Liver (tissue), 9 donors: ENCODE results near the gene SEC14L5. TPM values are rescaled to one million over a fixed set of nuclear protein-coding genes. Genes with fewer than 3 reads are reported as not detected.

ENCODE experiments used
- DNase-seq: peaks from one replicate; pipeline ENCODE4 v3.0.0-alpha.2; 2017; ENCODE audit warnings: low spot score
- H3K27ac ChIP-seq, 2 donors: one replicate each; pipeline ENCODE4 v1.7.0; 2013; ENCODE audit warnings: inconsistent platforms in 2 of 2, low read length in 2 of 2, control low read depth in 1 of 2, low read depth in 1 of 2, mild to moderate bottlenecking in 1 of 2
- H3K27me3 ChIP-seq, 4 donors: one replicate each; pipeline versions ENCODE4 v1.6.1 to v1.7.0; 2013; ENCODE audit warnings: low read length in 3 of 4, inconsistent platforms in 1 of 4, mild to moderate bottlenecking in 1 of 4, moderate library complexity in 1 of 4; ENCODE audit not compliant: control insufficient read depth in 4 of 4, insufficient read depth in 4 of 4
- H3K36me3 ChIP-seq, 4 donors: one replicate each; pipeline versions ENCODE4 v1.6.1 to v1.7.0; 2013; ENCODE audit warnings: low read length in 3 of 4, mild to moderate bottlenecking in 3 of 4, low read depth in 1 of 4, moderate library complexity in 1 of 4; ENCODE audit not compliant: control insufficient read depth in 4 of 4, insufficient read depth in 3 of 4
- H3K4me1 ChIP-seq, 4 donors: one replicate each; pipeline versions ENCODE4 v1.6.1 to v1.7.0; 2013; ENCODE audit warnings: low read length in 3 of 4, mild to moderate bottlenecking in 3 of 4, moderate library complexity in 1 of 4; ENCODE audit not compliant: control insufficient read depth in 4 of 4, insufficient read depth in 4 of 4
- H3K4me3 ChIP-seq, 3 donors: one replicate each; pipeline versions ENCODE4 v1.6.1 to v1.7.0; 2013; ENCODE audit warnings: low read length in 3 of 3, control low read depth in 1 of 3, low read depth in 1 of 3, mild to moderate bottlenecking in 1 of 3
- H3K9ac ChIP-seq, 2 donors: one replicate each; pipeline ENCODE4 v1.7.0; 2013; ENCODE audit warnings: low read length in 2 of 2, mild to moderate bottlenecking in 2 of 2, moderate library complexity in 2 of 2, control low read depth in 1 of 2, low read depth in 1 of 2
- H3K9me3 ChIP-seq, 4 donors: one replicate each; pipeline versions ENCODE4 v1.6.1 to v1.7.0; 2013; ENCODE audit warnings: low read length in 3 of 4; ENCODE audit not compliant: control insufficient read depth in 4 of 4
- EGR1 ChIP-seq, 2 donors: IDR thresholded peaks; 2 replicates each; pipeline ENCODE4 v1.6.1; 2016 to 2018; ENCODE audit warnings: antibody characterized with exemption in 2 of 2, low read depth in 2 of 2
- FOXA1 ChIP-seq: IDR thresholded peaks from 2 replicates; pipeline ENCODE4 v1.6.1; 2016; ENCODE audit warnings: antibody characterized with exemption
- FOXA2 ChIP-seq: IDR thresholded peaks from 2 replicates; pipeline ENCODE4 v1.6.1; 2016; ENCODE audit warnings: antibody characterized with exemption
- GABPA ChIP-seq, 2 donors: IDR thresholded peaks in 1 of 2; conservative IDR thresholded peaks in 1 of 2; 2 replicates each; pipeline ENCODE4 v1.6.1; 2016; ENCODE audit warnings: antibody characterized with exemption in 2 of 2, mild to moderate bottlenecking in 1 of 2, moderate library complexity in 1 of 2
- HNF4A ChIP-seq, 2 donors: conservative IDR thresholded peaks; 2 replicates each; pipeline ENCODE4 v1.6.1; 2016; ENCODE audit warnings: antibody characterized with exemption in 2 of 2, mild to moderate bottlenecking in 2 of 2
- HNF4G ChIP-seq: IDR thresholded peaks from 2 replicates; pipeline ENCODE4 v1.6.1; 2016; ENCODE audit warnings: antibody characterized with exemption
- JUND ChIP-seq, 2 donors: IDR thresholded peaks; 2 replicates each; pipeline ENCODE4 v1.6.1; 2016; ENCODE audit warnings: antibody characterized with exemption in 2 of 2
- NR2F2 ChIP-seq: IDR thresholded peaks from 2 replicates; pipeline ENCODE4 v1.6.1; 2016; ENCODE audit warnings: antibody characterized with exemption
- RAD21 ChIP-seq, 2 donors: IDR thresholded peaks; 2 replicates each; pipeline ENCODE4 v1.6.1; 2016; ENCODE audit warnings: antibody characterized with exemption in 2 of 2, mild to moderate bottlenecking in 2 of 2
- RXRA ChIP-seq, 2 donors: IDR thresholded peaks; 2 replicates each; pipeline ENCODE4 v1.6.1; 2017 to 2018; ENCODE audit warnings: antibody characterized with exemption in 2 of 2, mild to moderate bottlenecking in 1 of 2
- SP1 ChIP-seq: IDR thresholded peaks from 2 replicates; pipeline ENCODE4 v1.6.1; 2018; ENCODE audit warnings: antibody characterized with exemption, mild to moderate bottlenecking
- TAF1 ChIP-seq: conservative IDR thresholded peaks from 2 replicates; pipeline ENCODE4 v1.6.1; 2016; ENCODE audit warnings: antibody characterized with exemption, mild to moderate bottlenecking
- YY1 ChIP-seq: IDR thresholded peaks from 2 replicates; pipeline ENCODE4 v1.6.1; 2016; ENCODE audit warnings: antibody characterized with exemption, mild to moderate bottlenecking
- WGBS: extraction: QIAGEN DNeasy Blood & Tissue Kit; methylation state at CpG from one replicate; pipeline ENCODE4 v1.1.7; 2013; 5-methylcytosine and 5-hydroxymethylcytosine counted together
- polyA plus RNA-seq, 2 donors: library from polyadenylated mRNA; stranded (reverse) in 1 of 2; unstranded in 1 of 2; fragments of 200-250 nt in 1 of 2; fragments of >200 nt in 1 of 2; fragmentation: Nextera tagmentation in 1 of 2; extraction: Ambion mirVana in 1 of 2; gene quantifications; one replicate each; pipeline versions ENCODE4 v1.2.1 to v1.2.3, GENCODE V29; 2013 to 2015
- total RNA-seq, 2 donors: library from RNA; depleted of rRNA; stranded (reverse); fragments of >200 nt; gene quantifications; one replicate each; pipeline ENCODE4 v1.2.3, GENCODE V29; 2014
- TF ChIP-seq, protein P1 (sequence below): IDR thresholded peaks from 2 replicates; pipeline ENCODE4 v1.6.1; 2016; ENCODE audit warnings: antibody characterized with exemption
- TF ChIP-seq, protein P2 (sequence below): IDR thresholded peaks from 2 replicates; pipeline ENCODE4 v1.6.1; 2016; ENCODE audit warnings: antibody characterized with exemption
- TF ChIP-seq, protein P3 (sequence below): fragments of 150-350 bp; IDR thresholded peaks from 2 replicates; pipeline ENCODE4 v1.5.1; 2017; ENCODE audit warnings: improper control_type of control experiment, low read depth, low read length; ENCODE audit not compliant: missing input control
- TF ChIP-seq, protein P4 (sequence below): IDR thresholded peaks from 2 replicates; pipeline ENCODE4 v1.6.1; 2016; ENCODE audit warnings: antibody characterized with exemption, mild to moderate bottlenecking
- TF ChIP-seq, protein P5 (sequence below): IDR thresholded peaks from 2 replicates; pipeline ENCODE4 v1.6.1; 2016; ENCODE audit warnings: antibody characterized with exemption
- donor health status: healthy.
- donor health status: healthy.
- donor health status: healthy.
- donor health status: healthy.
- donor health status: healthy.

The SEC14L5 gene
- total and polyA plus RNA-seq, 4 donors, result 0.03 to 0.65 (median 0.12) TPM

DNA sequence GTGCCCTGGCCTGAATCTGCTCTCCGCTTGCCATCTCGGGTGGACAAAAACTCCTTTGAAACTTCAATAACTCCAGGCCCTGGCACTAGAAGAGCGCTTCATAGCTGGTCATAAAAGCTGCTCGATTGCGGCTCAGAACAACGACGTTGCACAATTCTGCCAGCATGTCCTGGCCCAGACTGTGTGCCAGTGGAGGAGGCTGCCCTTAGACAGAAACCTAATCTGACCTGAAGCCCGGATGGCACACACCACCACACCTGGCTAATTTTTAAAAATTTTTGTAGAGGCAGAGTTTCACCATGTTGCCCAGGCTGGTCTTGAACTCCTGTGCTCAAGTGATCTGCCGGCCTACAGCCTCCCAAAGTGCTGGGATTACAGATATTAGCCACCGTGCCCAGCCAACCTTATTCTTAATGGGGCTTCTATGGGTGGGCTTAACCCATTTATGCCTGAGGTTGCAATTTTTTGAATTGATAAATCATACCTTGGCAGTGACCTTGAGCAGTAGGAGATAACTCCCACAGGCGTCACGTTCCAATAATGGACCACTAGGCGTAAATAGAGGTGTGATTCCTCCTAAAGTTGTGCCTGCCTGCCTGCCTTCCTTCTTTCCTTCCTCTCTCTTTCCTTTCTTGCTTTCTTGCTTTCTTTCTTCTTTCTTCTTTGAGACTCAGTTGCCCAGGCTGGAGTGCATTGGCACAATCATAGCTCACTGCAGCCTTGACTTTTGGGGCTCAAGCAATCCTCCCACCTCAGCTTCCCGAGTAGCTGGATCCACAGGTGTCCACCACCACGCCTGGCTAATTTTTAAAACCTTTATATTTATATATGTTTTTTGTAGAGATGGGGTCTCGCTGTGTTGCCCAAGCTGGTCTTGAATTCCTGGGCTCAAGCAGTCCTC is 20.1 kb upstream of the SEC14L5 start:
- 48% methylated on average over 16 of the region's 16 CpGs for WGBS
- peak overlapping the region in 1 of 3 donors; percentile 83 for H3K4me3 ChIP-seq
- H3K9me3 ChIP-seq, result no peaks in the 10 kb centered on the region
- TF ChIP-seq, protein P1, sequence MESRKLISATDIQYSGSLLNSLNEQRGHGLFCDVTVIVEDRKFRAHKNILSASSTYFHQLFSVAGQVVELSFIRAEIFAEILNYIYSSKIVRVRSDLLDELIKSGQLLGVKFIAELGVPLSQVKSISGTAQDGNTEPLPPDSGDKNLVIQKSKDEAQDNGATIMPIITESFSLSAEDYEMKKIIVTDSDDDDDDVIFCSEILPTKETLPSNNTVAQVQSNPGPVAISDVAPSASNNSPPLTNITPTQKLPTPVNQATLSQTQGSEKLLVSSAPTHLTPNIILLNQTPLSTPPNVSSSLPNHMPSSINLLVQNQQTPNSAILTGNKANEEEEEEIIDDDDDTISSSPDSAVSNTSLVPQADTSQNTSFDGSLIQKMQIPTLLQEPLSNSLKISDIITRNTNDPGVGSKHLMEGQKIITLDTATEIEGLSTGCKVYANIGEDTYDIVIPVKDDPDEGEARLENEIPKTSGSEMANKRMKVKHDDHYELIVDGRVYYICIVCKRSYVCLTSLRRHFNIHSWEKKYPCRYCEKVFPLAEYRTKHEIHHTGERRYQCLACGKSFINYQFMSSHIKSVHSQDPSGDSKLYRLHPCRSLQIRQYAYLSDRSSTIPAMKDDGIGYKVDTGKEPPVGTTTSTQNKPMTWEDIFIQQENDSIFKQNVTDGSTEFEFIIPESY, result no peak
- no peak for TF ChIP-seq TAF1
- TF ChIP-seq, protein P2, sequence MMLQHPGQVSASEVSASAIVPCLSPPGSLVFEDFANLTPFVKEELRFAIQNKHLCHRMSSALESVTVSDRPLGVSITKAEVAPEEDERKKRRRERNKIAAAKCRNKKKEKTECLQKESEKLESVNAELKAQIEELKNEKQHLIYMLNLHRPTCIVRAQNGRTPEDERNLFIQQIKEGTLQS, result peak; percentile 45
- TF ChIP-seq RXRA (IDR thresholded peaks at IDR 0.05), result peak; percentile 79 to 86
- peak; percentile 90 for TF ChIP-seq SP1
- no peak for TF ChIP-seq EGR1 (IDR thresholded peaks at IDR 0.05; ENCODE audit: low read depth in 2 of 2)
- TF ChIP-seq, protein P3, sequence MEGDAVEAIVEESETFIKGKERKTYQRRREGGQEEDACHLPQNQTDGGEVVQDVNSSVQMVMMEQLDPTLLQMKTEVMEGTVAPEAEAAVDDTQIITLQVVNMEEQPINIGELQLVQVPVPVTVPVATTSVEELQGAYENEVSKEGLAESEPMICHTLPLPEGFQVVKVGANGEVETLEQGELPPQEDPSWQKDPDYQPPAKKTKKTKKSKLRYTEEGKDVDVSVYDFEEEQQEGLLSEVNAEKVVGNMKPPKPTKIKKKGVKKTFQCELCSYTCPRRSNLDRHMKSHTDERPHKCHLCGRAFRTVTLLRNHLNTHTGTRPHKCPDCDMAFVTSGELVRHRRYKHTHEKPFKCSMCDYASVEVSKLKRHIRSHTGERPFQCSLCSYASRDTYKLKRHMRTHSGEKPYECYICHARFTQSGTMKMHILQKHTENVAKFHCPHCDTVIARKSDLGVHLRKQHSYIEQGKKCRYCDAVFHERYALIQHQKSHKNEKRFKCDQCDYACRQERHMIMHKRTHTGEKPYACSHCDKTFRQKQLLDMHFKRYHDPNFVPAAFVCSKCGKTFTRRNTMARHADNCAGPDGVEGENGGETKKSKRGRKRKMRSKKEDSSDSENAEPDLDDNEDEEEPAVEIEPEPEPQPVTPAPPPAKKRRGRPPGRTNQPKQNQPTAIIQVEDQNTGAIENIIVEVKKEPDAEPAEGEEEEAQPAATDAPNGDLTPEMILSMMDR, result no peak
- TF ChIP-seq HNF4G, result no peak
- no peak for TF ChIP-seq NR2F2
- TF ChIP-seq RAD21 (IDR thresholded peaks at IDR 0.05), result peak; percentile 43 to 55
- peak; percentile 53 to 65 for TF ChIP-seq HNF4A (conservative IDR thresholded peaks at IDR 0.05)
- no peak for TF ChIP-seq FOXA1
- peak; percentile 75 for TF ChIP-seq YY1
- TF ChIP-seq GABPA (IDR thresholded peaks at IDR 0.05 in 1 of 2, conservative IDR thresholded peaks at IDR 0.05 in 1 of 2), result no peak
- TF ChIP-seq JUND (IDR thresholded peaks at IDR 0.05), result no peak
- TF ChIP-seq, protein P4, sequence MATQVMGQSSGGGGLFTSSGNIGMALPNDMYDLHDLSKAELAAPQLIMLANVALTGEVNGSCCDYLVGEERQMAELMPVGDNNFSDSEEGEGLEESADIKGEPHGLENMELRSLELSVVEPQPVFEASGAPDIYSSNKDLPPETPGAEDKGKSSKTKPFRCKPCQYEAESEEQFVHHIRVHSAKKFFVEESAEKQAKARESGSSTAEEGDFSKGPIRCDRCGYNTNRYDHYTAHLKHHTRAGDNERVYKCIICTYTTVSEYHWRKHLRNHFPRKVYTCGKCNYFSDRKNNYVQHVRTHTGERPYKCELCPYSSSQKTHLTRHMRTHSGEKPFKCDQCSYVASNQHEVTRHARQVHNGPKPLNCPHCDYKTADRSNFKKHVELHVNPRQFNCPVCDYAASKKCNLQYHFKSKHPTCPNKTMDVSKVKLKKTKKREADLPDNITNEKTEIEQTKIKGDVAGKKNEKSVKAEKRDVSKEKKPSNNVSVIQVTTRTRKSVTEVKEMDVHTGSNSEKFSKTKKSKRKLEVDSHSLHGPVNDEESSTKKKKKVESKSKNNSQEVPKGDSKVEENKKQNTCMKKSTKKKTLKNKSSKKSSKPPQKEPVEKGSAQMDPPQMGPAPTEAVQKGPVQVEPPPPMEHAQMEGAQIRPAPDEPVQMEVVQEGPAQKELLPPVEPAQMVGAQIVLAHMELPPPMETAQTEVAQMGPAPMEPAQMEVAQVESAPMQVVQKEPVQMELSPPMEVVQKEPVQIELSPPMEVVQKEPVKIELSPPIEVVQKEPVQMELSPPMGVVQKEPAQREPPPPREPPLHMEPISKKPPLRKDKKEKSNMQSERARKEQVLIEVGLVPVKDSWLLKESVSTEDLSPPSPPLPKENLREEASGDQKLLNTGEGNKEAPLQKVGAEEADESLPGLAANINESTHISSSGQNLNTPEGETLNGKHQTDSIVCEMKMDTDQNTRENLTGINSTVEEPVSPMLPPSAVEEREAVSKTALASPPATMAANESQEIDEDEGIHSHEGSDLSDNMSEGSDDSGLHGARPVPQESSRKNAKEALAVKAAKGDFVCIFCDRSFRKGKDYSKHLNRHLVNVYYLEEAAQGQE, result peak; percentile 7
- TF ChIP-seq FOXA2, result no peak
- TF ChIP-seq, protein P5, sequence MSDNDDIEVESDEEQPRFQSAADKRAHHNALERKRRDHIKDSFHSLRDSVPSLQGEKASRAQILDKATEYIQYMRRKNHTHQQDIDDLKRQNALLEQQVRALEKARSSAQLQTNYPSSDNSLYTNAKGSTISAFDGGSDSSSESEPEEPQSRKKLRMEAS, result peak; percentile 44
- no peaks in the 10 kb centered on the region for H3K27me3 ChIP-seq
- peak overlapping the region in 1 of 2 donors; percentile 47 for H3K9ac ChIP-seq
- DNase-seq, result no peak
- no peaks in the 10 kb centered on the region for H3K36me3 ChIP-seq
- H3K27ac ChIP-seq, result peak overlapping the region; percentile 85 to 92
- peaks cover 9 to 46% (median 36%) of the 10 kb centered on the region in 4 donors for H3K4me1 ChIP-seq
